Fibroblast of the conjunctiva (primary cell): ENCODE data around the gene ZCWPW1.
"Not testable (repeated sequence)": the region's sequence is repeated elsewhere in the genome, so short reads cannot be mapped to it uniquely, and the experiment has no call there.

Source experiments
- DNase-seq: peaks from one replicate; pipeline ENCODE4 v3.0.0-alpha.2; 2010; ENCODE audit warnings: low read depth

The ZCWPW1 gene

DNA sequence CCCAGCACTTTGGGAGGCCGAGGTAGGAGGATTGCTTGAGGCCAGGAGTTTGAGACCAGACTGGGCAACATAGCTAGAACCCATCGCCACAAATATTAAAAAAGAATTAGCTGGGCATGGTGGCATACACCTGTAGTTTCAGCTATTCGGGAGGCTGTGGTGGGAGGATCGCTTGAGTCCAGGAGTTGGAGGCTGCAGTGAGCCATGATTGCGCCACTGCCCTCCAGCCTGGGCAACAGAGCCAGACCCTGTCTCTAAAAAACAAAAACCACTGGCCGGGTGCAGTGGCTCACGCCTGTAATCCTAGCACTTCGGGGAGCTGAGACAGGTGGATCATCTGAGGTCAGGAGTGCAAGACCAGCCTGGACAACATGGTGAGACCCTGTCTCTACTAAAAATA lies 25.4 kb upstream of the ZCWPW1 start:
- DNase-seq = not testable (repeated sequence)

GRCh38 chr7:100452513-100452912 lies 24.0 kb upstream of the ZCWPW1 start:
- no peak for DNase-seq

DNA sequence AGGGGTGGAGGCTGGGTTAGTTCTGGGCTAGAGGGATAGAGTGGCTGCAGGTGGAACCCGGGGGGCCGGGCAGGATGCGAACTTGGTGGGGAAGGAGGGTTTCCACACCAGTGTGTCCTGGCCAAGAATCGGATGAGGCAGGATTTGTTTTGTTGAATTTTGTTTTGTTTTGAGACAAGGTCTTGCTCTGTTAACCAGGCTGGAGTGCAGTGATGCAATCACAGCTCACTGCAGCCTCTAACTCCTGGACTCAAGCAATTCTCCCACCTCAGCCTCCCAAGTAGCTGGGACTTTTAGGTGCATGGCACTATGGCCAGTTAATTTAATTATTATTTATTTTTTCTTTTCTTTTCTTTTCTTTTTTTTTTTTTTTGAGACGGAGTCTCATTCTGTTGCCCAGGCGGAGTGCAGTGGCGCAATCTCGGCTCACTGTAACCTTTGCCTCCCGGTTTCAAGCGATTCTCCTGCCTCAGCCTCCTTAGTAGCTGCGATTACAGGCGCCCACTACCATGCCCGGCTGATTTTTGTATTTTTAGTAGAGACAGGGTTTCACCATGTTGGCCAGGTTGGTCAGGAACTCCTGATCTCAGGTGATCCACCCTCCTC lies 20.8 kb upstream of the ZCWPW1 start:
- no peak for DNase-seq

GRCh38 chr7:100447363-100447762 lies 18.9 kb upstream of the ZCWPW1 start:
- DNase-seq = not testable (repeated sequence)

DNA sequence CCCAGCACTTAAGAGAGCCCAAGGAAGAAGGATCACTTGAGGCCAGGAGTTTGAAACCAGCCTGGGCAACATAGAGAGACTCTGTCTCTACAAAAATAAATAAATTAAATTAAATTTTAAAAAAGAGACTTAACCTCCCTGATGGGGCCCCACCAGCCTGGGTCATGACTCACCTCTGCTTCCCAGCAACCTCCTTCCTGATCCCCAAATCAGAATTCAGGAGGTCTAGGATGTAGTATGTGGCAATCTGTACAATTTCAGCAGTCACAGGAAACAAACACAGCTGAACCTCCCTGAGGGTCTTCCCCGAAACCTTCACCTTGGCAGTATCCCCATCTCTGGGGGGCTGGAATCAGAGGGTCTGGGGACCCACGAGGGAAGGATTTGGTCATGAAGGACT lies 17.5 kb upstream of the ZCWPW1 start:
- DNase-seq = no peak

GRCh38 chr7:100444311-100445278 lies 16.1 kb upstream of the ZCWPW1 start:
- DNase-seq = no peak

DNA sequence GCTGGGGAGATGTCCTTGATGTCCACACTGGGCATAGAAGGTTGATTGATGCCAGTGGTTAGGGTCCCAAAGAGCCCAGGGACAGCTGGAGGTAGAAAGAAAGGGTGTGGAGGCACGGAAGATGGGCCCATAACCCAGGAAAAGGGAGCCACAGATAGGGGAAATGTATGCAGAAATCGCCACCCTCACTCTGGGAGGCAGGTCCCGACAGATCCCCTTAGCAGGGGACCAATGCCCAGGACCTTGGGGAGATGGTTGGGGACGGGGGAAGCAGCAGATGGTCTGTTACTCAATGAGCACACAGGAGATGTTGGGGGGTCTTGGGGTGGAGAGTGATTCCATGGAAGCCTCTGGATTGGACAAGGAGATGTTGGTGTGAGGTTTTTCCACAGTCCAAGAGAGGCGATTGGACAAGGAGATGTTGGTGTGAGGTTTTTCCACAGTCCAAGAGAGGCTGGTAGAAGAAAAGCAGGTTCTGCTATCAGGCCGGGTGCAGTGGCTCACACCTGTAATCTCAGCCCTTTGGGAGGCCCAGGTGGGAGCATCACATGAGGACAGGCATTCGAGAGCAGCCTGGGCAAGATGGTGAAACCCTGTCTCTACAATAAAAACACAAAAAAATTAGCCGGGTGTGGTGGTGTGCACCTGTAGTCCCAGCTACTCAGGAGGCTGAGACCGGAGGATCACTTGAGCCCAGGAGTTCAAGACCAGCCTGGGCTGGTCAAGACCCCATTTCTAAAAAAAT lies 14.8 kb upstream of the ZCWPW1 start:
- DNase-seq = no peak

DNA sequence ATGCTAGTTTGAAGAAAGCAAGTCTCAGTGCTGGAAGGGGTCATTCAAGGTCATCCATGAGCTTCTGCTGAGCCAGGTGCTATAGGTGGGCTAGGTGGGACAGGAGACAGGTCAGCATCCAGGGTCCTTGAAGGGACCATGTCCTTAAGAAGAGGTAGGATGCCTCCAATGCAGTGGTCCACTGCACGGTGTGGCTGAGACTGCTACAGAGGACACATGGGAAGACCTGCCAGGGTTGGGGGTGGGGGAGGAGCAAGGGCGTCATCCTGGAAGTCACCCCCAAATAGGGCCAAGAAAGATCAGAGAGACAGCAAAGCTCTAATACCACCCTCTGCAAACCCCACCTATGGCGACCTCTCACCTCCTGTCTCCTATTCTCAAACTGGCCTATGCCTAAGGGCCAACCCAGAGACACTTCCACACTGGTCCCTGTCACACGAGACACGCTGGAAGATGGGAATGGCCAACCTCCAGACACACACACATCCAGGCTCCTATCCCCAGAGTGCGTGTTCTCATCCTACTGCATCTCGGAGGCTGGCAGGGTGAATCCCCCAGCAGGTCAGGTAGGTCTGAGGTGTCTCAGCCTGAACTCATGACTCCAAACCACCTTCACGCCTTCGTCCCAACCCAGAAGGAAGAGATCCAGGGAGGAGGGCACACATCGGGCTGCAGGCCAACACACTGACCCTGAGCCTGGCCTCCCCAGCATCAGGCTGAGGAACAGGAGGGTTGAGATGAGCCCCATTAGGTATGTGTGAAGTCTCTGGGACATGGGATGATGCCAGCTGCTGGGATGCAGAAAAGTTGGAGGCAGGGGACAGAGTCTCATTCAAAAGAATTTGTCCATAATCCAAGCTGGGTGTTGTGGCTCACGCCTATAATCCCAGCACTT lies 13.4 kb upstream of the ZCWPW1 start:
- no peak for DNase-seq

- not testable (repeated sequence) for DNase-seq
Measured at GRCh38 chr7:100439244-100439643, 10.7 kb upstream of the ZCWPW1 start.

- not testable (repeated sequence) for DNase-seq
Measured at GRCh38 chr7:100438731-100439130, 10.2 kb upstream of the ZCWPW1 start.

DNA sequence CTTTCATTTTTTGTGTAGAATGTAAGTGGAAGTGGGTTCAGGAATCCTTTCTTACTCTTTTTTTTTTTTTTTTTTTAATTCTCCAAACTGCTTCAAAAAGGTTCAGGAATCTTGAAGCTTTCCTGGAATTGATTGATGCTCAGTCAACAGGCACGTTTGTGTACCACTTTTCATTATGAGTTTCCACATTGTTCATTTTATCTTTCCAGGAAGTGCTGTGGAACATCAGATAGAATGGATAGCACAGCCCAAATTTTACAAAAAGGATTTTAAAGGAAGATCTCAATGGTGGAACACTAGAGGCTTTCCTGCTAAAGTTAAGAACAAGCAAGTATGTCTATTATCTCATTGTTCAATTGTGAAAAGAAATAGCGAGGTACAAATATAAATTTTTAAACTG lies 9.7 kb upstream of the ZCWPW1 start:
- DNase-seq = no peak

GRCh38 chr7:100437150-100438100 lies 8.9 kb upstream of the ZCWPW1 start:
- no peak for DNase-seq

GRCh38 chr7:100435401-100436304 lies 7.2 kb upstream of the ZCWPW1 start:
- no peak for DNase-seq

DNA sequence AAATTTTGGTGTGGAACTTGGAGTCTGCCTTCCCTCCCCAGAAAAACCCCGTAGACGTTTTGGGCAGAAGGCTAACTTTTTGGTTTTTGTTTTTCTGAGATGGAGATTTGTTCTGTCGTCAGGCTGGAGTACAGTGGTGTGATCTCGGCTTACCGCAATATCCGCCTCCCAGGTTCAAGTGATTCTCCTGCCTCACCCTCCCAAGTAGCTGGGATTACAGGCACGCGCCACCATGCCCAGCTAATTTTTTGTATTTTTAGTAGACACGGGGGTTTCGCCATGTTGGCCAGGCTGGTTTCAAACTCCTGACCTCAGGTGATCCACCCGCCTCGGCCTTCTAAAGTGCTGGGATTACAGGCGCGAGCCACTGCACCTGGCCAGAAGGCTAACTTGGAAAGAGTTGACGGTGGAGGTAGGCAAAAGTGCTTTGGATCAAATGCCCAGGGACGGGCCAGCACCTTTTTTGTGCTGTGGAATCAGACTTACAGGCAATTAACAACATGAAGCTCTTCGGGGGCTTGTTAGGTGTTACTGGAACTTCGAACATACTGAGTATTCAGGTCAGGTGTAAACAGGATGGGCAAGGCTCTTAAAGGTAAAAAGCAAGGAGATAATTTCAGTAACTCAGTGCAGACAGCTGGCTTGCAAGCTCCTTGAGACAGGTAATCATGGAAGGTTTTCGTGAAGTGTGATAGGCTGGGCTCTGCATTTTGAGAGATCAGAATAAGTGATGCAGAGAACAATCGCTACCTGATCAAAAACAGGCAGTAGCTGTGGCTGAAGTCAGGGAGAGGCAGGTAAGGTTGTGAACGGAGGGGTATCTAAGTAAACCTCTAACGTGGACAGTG lies 6.0 kb upstream of the ZCWPW1 start:
- no peak for DNase-seq

DNA sequence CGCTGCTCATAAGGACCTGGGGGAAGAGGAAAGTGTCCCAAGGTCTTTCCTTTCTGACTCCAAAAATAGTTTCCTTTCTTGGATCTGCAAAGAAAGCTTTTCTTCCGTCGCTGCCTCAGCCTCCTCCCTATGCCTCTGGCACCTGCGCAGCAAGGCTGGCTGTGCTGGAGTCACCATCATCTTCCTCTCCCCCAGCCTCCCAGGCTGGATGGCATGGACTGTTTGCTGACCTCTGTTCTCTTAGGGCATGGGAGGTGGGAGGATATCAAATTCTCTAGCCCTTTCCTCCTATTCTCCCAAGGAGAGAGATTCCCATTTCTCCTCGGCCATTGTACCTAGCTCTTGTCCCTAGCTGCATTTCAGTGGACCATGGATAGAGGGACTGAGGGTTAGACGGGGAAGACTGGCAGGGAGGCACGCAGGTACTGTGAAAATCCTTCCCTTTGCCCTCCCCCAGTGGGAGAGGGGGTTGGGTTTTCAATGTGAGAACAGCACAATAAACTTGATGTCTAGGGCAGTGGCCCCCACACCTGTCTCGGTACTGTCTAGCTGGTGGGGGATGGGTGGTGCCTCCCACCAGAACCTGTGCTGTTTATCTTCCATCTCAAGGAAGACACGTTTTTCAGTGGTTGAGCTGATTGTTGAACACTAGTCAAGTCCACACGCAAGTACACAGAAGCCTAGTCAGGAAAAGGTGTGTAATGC lies 5.2 kb upstream of the ZCWPW1 start:
- no peak for DNase-seq

DNA sequence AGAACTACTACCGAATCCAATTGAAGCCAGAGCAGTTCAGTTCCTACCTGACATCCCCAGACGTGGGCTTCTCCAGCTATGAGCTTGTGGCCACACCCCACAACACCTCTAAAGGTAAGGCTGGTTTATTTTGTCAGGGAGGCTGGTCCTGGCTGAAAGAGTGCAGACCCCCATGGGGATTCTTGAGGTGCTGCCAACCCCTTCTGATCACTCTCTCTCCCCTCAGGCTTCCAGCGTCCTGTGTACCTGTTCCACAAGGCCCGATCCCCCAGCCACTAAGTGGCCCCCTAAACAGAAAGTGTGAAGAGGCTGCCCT lies 4.7 kb upstream of the ZCWPW1 start:
- DNase-seq = no peak

DNA sequence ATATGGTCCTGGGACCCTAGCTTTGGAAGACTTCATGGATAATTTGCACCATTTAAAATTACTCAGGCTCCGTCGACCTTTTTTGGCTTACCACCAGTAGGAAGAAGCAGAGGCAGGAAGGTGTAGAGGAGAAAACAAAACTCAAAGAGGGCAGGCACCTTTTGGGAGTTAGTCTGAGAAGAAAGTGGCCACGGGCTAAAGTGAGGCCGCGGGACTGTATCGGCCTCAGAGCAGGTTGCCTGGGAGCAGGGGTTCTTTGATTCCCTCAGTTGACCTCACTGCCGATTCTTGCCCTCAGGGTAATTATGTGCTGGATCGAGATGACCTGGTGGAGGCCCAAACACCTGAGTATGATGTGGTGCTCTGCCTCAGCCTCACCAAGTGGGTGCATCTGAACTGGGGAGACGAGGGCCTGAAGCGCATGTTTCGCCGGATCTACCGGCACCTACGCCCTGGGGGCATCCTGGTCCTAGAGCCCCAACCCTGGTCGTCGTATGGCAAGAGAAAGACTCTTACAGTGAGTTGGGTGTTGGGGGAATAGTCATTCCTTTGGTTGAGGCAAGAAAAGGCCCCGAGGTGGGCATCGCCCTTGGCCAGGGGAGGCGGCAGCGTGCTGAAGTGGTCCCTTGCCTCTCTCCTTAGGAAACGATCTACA lies 4.2 kb upstream of the ZCWPW1 start:
- DNase-seq = no peak

DNA sequence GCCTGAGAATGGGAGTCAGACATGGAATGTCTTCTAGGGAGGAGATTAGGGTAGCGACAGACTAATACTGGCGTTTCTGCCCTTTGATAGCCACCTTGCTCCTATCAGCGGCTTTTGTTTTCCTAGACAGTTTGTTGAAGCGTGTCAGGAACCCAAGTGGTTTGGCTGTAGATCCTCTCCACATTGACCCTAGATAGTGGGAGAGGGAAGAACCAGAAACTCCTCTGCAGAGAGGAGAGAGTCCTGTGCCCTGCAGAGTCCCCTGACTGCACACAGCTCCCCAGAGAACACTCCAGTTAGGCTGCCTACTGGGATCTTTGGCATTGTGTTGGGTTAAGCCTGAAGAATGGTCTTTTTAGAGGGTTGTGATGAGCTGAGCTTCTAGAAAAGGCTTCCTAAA lies 3.5 kb upstream of the ZCWPW1 start:
- no peak for DNase-seq
